Measurements from ENCODE around the gene TNFRSF6B.
"Not testable (repeated sequence)": the region's sequence is repeated elsewhere in the genome, so short reads cannot be mapped to it uniquely, and the experiment has no call there.

Gene TNFRSF6B

DNA sequence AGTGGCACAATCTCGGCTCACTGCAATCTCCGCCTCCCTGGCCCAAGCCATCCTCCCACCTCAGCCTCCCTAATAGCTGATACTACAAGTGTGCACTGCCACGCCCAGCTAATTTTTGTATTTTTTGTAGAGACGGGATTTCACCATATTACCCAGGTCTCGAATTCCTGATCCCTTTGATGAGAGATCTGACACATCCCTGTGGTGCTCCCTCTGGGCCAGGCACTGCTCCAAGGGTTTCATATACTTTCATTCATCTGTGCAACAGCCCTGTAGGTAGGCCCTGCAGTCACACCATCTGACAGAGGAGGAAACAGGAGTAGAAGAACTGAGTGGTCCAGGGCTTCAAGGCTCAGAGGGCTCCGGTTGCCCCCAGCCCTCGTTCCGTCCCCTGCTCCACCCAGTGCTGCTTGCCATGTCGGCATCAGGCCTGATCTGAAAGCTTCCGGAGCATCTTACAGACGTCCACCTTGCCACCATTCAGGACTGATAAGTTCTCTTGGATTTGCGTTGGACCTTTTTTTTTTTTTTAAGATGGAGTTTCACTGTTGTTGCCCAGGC lies 14.7 kb downstream of the TNFRSF6B start:
- DNase-seq: no peak

DNA sequence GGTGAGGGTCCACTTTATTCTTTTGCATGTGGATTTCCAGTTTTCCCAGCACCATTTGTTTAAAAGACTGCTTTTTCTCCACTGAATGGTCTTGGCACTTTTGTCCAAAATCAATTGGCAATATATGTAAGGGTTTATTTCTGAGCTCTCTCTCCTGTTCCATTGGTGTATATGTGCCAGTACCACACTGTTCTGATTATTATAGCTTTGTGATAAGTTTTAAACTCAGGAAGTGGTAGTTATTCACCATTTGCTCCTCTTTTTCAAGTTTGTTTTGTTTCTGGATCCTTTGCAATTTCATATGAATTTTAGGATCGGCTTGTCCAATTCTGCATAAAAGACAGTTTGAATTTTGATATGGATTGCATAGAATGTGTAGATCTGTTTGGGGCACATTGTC lies 15.7 kb downstream of the TNFRSF6B start:
- DNase-seq: no peak

DNA sequence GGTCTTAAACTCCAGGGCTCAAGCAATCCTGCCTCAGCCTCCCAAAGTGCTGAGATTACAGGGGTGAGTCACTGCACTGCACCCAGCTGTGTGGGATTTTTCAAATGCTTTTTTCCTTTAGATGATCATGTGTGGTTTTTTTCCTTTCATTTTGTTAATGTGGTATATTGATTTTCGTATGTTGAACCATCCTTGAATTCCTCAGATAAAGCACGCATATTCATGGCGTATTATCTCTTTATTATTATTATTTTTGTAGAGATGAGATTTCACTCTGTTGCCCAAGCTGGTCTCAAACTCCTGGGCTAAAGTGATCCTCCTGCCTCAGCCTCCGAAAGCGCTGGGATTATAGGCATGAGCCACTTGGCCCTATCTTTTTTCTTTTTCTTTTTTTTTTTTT lies 18.4 kb downstream of the TNFRSF6B start:
- no peak for DNase-seq

DNA sequence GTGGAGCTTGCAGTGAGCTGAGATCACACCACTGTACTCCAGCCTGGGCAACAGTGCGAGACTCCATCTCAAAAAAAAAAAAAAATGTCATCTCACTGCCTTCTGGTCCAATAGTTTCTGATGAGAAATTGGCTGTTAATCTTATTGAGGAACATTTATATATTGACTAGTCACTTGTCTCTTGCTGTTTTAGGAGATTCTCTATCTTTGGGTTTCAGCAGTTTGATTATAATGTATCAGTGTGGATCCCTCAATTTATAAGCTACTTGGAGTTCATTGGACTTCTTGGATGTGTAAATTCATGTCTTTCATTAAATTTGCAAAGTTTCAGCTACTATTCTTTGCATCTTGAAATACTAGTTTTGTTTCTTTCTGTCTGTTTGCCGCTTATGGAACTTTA lies 22.5 kb downstream of the TNFRSF6B start:
- DNase-seq: no peak

DNA sequence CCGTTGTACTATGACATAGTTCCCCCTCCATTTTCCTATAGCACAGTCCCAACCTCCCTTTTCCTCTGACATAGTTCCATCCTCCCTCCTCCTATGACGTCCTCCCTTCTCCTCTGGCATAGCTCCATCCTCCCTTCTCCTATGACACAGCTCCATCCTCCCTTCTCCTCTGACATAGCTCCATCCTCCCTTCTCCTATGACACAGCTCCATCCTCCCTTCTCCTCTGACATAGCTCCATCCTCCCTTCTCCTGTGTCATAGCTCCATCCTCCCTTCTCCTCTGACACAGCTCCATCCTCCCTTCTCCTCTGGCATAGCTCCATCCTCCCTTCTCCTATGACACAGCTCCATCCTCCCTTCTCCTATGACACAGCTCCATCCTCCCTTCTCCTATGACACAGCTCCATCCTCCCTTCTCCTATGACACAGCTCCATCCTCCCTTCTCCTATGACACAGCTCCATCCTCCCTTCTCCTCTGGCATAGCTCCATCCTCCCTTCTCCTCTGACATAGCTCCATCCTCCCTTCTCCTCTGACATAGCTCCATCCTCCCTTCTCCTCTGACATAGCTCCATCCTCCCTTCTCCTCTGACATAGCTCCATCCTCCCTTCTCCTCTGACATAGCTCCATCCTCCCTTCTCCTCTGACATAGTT lies 26.6 kb downstream of the TNFRSF6B start:
- not testable (repeated sequence) for DNase-seq

DNA sequence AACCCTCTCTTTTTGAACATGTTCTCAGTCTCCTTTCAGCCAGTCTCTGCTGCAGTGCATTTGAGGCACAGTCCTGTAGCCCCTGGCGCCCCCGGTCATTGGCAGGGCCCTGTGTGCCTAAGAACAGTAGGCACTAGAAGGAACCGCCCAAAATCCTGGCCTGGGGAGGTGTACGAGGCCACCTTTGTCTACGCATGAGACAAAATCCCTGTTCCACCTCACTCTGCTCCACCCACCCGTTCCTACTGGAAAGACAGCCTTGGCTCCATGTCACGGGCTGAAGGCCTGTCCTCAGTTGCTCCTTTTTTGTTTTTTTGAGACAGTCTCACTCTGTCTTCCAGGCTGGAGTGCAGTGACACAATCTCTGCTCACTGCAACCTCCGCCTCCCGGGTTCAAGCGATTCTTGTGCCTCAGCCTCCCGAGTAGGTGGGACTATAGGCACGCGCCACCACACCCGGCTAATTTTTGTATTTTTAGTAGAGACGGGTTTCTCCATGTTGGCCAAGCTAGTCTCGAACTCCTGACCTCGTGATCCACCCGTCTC lies 33.8 kb downstream of the TNFRSF6B start:
- DNase-seq: not testable (repeated sequence)

DNA sequence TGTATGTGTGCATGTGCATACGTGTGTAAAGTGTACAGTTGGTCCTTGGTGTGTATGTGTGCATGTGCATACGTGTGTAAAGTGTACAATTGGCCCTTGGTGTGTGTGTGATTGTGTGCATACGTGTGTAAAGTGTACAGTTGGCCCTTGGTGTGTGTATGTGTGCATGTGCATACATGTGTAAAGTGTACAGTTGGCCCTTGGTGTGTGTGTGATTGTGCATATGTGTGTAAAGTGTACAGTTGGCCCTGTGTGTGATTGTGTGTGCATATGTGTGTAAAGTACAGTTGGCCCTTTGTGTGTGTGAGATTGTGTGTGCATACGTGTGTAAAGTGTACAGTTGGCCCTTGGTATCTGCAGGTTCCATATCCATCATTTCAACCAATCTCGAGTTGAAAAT lies 35.0 kb downstream of the TNFRSF6B start:
- DNase-seq: no peak

DNA sequence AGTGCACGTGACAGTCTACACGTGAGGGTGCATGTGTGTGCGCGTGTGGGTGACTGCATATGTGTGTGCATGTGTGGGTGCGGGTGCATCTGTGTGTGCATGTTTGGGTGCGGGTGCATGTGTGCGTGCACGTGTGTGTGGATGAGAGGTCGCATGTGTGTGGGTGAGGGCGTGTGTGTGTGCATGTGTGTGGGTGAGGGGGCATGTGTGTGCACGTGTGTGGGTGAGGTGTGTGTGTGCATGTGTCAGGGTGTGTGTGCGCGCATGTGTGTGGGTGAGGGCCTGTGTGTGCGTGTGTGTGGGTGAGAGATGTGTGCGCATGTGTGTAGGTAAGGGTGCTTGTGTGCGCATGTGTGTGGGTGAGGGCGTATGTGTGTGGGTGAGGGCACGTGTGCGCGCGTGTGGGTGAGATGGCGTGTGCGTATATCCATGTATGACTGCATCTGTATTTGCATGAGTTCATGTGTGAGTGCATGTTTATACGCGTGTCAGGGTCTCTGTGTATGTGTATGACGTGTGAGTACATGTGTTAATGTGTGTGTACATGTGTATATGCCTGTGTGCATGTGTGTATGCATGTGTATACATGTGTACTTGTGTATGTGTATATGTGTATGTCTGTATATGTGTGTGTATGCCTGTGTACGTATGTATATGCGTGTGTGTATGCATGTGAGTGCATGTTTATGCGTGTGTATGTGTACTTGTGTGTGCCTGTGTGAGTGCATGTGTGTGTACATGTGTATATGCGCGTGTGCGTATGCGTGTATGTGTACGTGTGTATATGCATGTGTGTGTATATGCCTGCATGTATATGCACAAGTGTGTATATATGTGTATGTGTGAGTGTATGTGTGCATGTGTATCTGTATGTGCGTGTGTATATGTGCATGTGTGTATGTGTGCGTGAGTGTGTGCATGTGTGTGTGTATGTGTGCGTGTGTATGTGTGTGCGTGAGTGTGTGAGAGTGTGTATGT lies 36.0 kb downstream of the TNFRSF6B start:
- DNase-seq: no peak

DNA sequence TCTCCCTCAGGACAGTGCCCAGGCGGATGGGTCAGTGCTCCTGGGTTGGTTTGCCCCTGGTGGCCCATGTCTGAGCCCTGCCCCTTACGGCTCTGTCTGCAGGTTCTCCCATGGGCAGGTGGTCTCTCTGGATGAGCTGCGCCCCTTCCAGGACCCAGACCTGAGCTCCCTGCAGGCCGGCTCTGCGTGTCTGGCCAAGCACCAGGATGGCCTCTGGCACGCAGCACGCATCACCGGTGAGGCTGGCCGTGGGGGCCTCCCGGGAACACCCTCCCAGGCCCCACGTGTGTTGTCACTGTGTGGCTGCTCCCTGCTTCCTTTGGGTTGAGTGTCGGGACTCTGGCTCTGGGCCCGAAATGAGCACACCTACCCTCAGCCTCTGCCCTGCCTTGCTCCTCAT lies 36.7 kb downstream of the TNFRSF6B start:
- no peak for DNase-seq

DNA sequence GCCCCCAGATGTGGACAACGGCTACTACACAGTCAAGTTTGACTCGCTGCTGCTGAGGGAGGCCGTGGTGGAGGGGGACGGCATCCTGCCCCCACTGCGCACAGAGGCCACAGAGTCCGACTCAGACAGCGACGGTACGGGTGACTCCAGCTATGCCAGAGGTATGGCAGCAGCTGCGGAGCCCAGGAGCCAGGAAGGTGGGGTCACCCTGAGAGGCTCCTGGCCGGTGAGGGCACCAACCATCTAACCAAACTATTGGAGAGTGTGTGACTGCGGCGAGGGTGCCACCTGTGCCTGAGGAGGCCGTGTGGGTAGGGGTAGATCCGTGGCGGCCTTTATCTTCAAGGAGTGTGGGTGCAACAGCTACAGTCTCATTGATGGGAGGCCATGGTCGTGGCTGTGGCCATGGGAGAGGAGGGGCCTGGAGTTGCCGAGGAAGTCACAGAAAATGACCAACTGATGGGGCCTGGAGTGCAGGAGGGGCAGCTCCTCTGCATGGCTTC lies 37.2 kb downstream of the TNFRSF6B start:
- no peak for DNase-seq

DNA sequence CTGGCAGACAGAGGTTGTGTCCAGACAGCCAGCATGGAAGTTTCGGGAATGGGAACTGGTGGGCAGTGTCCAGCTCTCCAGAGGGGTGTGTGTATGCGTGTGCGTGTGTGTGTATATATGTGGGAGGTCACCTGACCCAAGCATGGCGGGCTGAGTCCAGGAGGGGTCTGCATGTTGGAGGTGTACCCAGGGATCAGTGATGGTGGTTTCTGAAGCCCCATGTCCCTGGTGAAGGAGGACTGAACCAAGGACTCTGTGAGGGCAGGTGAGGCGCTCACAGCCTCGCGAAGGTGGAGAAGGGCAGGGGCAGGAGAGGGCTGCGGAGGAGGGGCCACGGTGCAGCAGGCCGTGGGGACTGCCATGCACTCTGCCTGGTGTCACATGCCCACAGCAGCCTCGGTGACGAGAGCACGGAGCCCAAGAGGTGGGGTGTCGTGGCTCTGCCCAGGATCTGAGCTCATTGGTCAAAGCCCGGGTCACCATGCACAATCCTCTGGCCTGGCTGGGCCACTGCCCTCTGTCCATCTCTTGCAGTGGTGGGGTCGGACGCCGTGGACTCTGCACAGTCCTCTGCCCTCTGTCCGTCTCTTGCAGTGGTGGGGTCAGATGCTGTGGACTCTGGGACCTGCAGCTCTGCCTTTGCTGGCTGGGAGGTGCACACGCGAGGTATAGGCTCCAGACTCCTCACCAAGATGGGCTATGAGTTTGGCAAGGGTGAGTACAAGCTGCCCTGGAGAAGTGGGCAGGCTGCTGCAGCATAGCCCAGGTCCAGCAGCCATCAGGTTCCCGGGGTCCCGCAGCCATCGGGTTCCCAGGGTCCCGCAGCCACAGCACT lies 37.9 kb downstream of the TNFRSF6B start:
- DNase-seq: no peak

DNA sequence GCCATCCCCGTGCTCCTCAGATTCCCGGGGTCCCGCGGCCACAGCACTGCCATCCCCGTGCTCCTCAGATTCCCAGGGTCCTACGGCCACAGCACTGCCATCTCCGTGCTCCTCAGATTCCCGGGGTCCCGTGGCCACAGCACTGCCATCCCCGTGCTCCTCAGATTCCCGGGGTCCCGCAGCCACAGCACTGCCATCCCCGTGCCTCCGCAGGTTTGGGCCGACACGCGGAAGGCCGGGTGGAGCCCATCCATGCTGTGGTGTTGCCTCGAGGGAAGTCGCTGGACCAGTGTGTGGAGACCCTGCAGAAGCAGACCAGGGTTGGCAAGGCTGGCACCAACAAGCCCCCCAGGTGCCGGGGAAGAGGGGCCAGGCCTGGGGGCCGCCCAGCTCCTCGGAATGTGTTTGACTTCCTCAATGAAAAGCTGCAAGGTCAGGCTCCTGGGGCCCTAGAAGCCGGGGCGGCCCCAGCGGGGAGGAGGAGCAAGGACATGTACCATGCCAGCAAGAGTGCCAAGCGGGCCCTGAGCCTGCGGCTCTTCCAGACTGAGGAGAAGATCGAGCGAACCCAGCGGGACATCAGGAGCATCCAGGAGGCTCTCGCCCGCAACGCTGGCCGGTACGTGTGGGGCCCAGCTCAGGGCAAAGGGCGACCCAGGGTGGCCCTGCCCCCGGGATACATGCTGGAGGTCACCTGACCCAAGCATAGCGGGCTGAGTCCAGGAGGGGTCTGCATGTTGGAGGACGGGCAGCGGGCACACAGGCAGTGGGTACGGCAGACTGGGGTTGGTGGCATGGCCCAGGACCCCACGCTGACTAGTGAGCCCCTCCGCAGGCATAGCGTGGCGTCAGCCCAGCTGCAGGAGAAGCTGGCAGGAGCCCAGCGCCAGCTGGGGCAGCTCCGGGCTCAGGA lies 38.8 kb downstream of the TNFRSF6B start:
- DNase-seq: no peak

DNA sequence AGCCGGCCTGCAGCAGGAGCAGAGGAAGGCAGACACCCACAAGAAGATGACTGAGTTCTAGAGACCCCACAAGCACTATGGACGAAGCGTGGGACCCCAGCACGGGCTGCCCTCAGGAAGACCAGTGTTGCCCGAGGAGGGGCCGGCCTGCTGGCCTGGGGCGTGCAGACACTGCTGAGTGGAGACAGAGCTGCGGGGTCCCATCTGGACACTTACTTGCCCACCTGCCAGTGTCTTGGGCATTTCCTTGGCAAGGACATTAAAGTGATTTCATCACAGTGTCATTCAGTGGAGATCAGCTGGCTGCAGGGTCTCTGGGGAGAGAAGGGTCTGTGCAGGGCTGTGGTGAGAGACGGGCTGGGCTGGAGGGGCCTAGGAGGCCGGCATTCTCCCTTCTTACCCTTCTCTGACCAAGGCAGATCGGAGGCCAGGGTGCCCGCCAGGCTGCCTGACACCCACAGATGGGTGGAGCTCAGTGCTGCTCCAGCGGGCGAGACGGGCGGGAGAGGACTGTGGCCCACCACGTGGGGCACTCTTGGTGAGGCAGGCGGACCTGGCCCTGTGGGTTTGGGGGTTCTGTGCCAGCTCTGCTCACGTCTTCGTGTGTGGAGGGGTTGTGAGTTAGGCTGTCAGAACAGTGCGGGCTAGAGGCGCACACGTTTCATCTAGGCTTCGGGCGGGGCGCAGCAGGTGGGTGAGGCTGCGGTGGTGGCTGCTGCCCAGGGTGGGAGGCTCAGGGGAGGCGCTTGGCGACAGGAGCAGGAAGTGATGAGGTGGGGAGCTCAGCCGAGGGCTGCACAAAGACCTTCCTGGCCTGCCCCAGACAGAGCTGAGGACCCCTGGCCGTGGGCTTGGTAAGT lies 39.6 kb downstream of the TNFRSF6B start, which contains the start of gene LIME1:
Gene LIME1 (plus strand): TSS at position 806 of the 860 bp plus-strand sequence. CDS start 886 bp downstream, outside the sequence.
- DNase-seq: no peak

DNA sequence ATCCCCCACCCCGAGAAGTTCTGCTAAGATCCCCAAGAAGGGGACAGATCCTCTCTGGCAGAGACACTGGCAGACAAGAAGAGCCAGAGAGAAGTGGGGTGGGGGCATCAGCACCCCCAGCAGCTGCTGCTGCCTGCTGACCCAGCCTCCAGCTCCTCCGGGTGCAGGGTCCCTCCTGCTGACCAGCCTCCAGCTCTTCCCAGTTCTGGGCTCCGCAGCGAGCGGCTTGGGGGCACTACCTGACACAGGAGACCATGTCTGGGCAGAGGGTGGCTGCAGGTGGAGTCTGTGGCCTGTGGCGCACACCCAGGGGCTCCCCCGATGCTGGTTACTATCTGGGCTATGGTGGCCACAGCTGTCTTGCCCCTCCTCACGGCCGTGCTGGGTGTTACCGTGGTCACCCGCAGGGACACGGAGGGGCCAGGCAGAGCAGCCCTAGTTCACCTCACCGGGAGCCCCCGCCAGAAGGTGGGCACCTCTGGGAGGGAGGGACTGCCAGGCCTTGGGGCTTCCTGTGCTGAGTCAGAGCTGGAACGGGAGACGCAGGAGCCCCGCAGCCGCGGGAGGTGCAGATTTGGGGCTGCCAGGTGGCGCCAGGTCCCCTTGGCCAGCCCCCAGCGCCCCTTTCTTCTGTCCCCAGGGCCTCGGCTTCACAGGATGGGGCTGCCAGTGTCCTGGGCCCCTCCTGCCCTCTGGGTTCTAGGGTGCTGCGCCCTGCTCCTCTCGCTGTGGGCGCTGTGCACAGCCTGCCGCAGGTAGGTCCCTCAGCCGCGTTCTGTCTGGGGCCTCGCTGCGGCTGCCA lies 40.6 kb downstream of the TNFRSF6B start:
- DNase-seq: no peak

DNA sequence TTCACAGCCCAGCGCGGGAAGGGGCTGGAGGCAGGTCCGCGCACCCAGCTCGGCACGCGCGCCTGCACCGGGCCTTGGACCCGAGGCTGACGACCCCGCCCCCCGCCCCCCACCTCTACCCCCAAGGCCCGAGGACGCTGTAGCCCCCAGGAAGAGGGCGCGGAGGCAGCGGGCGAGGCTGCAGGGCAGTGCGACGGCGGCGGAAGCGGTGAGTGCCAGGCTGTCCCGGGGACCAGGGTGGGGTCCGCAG lies 41.2 kb downstream of the TNFRSF6B start:
- no peak for DNase-seq

DNA sequence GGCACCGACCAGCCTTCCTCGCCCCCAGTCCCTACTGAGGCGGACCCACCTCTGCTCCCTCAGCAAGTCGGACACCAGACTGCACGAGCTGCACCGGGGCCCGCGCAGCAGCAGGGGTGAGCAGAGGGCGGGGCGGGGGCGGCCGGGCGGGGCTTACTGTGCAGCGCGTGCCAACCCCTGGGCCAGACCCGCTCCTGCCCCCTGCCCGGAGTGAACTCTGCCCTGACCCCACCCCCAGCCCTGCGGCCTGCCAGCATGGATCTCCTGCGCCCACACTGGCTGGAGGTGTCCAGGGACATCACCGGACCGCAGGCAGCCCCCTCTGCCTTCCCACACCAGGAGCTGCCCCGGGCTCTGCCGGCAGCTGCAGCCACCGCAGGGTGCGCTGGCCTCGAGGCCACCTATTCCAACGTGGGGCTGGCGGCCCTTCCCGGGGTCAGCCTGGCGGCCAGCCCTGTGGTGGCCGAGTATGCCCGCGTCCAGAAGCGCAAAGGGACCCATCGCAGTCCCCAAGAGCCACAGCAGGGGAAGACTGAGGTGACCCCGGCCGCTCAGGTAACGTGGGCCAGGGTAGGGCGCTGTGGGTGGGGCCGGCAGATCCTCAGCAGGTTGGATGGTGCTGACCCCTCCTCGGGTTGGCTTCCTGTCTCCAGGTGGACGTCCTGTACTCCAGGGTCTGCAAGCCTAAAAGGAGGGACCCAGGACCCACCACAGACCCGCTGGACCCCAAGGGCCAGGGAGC lies 41.7 kb downstream of the TNFRSF6B start:
- DNase-seq: no peak

DNA sequence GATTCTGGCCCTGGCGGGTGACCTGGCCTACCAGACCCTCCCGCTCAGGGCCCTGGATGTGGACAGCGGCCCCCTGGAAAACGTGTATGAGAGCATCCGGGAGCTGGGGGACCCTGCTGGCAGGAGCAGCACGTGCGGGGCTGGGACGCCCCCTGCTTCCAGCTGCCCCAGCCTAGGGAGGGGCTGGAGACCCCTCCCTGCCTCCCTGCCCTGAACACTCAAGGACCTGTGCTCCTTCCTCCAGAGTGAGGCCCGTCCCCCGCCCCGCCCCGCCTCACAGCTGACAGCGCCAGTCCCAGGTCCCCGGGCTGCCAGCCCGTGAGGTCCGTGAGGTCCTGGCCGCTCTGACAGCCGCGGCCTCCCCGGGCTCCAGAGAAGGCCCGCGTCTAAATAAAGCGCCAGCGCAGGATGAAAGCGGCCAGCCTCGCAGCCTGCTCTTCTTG lies 42.3 kb downstream of the TNFRSF6B start:
- no peak for DNase-seq

Measured in SW 1271 (cell line).